Calu3 (cell line): ENCODE results near the gene GRAMD1B. TPM values are rescaled to one million over a fixed set of nuclear protein-coding genes. Genes with fewer than 3 reads are reported as not detected.

Experiments
- BruUV-seq: library from RNA; stranded (reverse); fragments of 400-500 nt; replicated peaks from 2 replicates; lab custom pipeline; 2021; lab: Mats Ljungman, UMichigan
- CTCF ChIA-PET: fragments of 300-600 bp; sonication (Branson Sonifier 250); formaldehyde crosslinking; loops from one replicate; lab custom pipeline; 2022; ENCODE audit warnings: antibody characterized with exemption; lab: Charles Lee
- DNase-seq: peaks from one replicate; pipeline ENCODE4 v3.0.0; 2022
- H3K27ac Mint-ChIP-seq: one replicate; pipeline ENCODE4 v1.8.0; 2022; ENCODE audit warnings: mixed read lengths; ENCODE audit not compliant: unreplicated experiment
- H3K27me3 Mint-ChIP-seq: one replicate; pipeline ENCODE4 v1.8.0; 2022; ENCODE audit warnings: mixed read lengths; ENCODE audit not compliant: unreplicated experiment
- H3K36me3 Mint-ChIP-seq: one replicate; pipeline ENCODE4 v1.8.0; 2022; ENCODE audit warnings: mild to moderate bottlenecking, moderate library complexity, mixed read lengths; ENCODE audit not compliant: insufficient read depth, unreplicated experiment
- H3K4me1 Mint-ChIP-seq: one replicate; pipeline ENCODE4 v1.8.0; 2022; ENCODE audit warnings: mild to moderate bottlenecking, low read depth, mixed read lengths; ENCODE audit not compliant: unreplicated experiment
- H3K4me3 Mint-ChIP-seq: one replicate; pipeline ENCODE4 v1.8.0; 2022; ENCODE audit warnings: mild to moderate bottlenecking, low read depth, moderate library complexity, mixed read lengths; ENCODE audit not compliant: unreplicated experiment
- H3K9me3 Mint-ChIP-seq: one replicate; pipeline ENCODE4 v1.8.0; 2022; ENCODE audit warnings: low read depth, mixed read lengths; ENCODE audit not compliant: unreplicated experiment
- CTCF ChIP-seq: fragments of 200-600 bp; IDR thresholded peaks from one replicate; pipeline ENCODE4 v1.8.0; 2022; ENCODE audit warnings: antibody characterized with exemption; ENCODE audit not compliant: unreplicated experiment
- intact Hi-C: fragments of 100-400 bp; cut with micrococcal nuclease; formaldehyde crosslinking; loops from one replicate; pipeline ENCODE4 v1.10.0; 2022; ENCODE audit not compliant: unreplicated experiment
- total RNA-seq: library from RNA; stranded (reverse); gene quantifications from 2 replicates; pipeline ENCODE4 v1.2.3, GENCODE V29; 2022

GRAMD1B gene
- total RNA-seq, 1 experiment from 2014 or later: 5.9 TPM

- CTCF ChIA-PET: interaction anchor here (0.7 kb wide), 2 partner anchors 16 to 51 kb away, joined by 3 read pairs; no protein-coding TSS in a partner anchor
- Mint-ChIP-seq H3K27ac (no peak overlapping the region), H3K4me3 (no peak overlapping the region), H3K9me3 (no peaks in the 10 kb centered on the region), H3K27me3 (peaks cover 40% of the 10 kb centered on the region), H3K4me1 (no peaks in the 10 kb centered on the region), H3K36me3 (no peaks in the 10 kb centered on the region)
- no peak for DNase-seq
- intact Hi-C loops: no loop called here
- no peak for TF ChIP-seq CTCF
- no TSS peak for BruUV-seq
Observed at GRCh38 chr11:123535401-123535800, 105.3 kb downstream of the GRAMD1B start.

- Mint-ChIP-seq H3K27ac (no peak overlapping the region), H3K36me3 (no peaks in the 10 kb centered on the region), H3K27me3 (peaks cover 47% of the 10 kb centered on the region), H3K4me3 (no peak overlapping the region), H3K4me1 (no peaks in the 10 kb centered on the region), H3K9me3 (no peaks in the 10 kb centered on the region)
- no peak for TF ChIP-seq CTCF
- CTCF ChIA-PET: no interaction called here
- BruUV-seq: no TSS peak
- DNase-seq: no peak
- intact Hi-C loops: no loop called here
Observed at GRCh38 chr11:123536690-123537437, 106.8 kb downstream of the GRAMD1B start.

- no peaks in the 10 kb centered on the region for H3K4me1 Mint-ChIP-seq
- no peak for DNase-seq
- H3K36me3 Mint-ChIP-seq: no peaks in the 10 kb centered on the region
- no TSS peak for BruUV-seq
- H3K27ac Mint-ChIP-seq: no peak overlapping the region
- H3K27me3 Mint-ChIP-seq: peaks cover 56% of the 10 kb centered on the region
- no peak for TF ChIP-seq CTCF
- CTCF ChIA-PET: no interaction called here
- H3K9me3 Mint-ChIP-seq: no peaks in the 10 kb centered on the region
- no peak overlapping the region for H3K4me3 Mint-ChIP-seq
- intact Hi-C loops: no loop called here
Observed at GRCh38 chr11:123537726-123538125, 107.7 kb downstream of the GRAMD1B start.

GRCh38 chr11:123543797-123544196 lies 113.7 kb downstream of the GRAMD1B start:
- H3K27ac Mint-ChIP-seq: no peak overlapping the region
- H3K4me3 Mint-ChIP-seq: no peak overlapping the region
- peaks cover 77% of the 10 kb centered on the region for H3K27me3 Mint-ChIP-seq

More at GRCh38 chr11:123543797-123544196, 113.7 kb downstream of the GRAMD1B start:
- TF ChIP-seq CTCF: no peak
- Mint-ChIP-seq H3K9me3 (no peaks in the 10 kb centered on the region), H3K4me1 (no peaks in the 10 kb centered on the region), H3K36me3 (no peaks in the 10 kb centered on the region)
- DNase-seq: no peak
- no TSS peak for BruUV-seq
- CTCF ChIA-PET: no interaction called here
- intact Hi-C loops: no loop called here
